K562 (cell line): Measurements from ENCODE around the gene PNPO. TPM values are rescaled to one million over a fixed set of nuclear protein-coding genes. Genes with fewer than 3 reads are reported as not detected.

Source experiments
- DDX20 ChIP-seq: fragments of 450-650 bp; IDR thresholded peaks from 2 replicates; pipeline ENCODE4 v1.6.1; 2016; ENCODE audit warnings: missing genetic modification characterization, low read depth, mild to moderate bottlenecking, missing compliant biosample characterization, moderate library complexity
- HDAC2 ChIP-seq: fragments of 450-650 bp; IDR thresholded peaks from 2 replicates; pipeline ENCODE4 v1.6.1; 2016; ENCODE audit warnings: mild to moderate bottlenecking
- HNRNPK ChIP-seq: fragments of 200-400 bp; formaldehyde crosslinking; IDR thresholded peaks from one replicate; pipeline ENCODE4 v1.6.1; 2018; ENCODE audit warnings: mild to moderate bottlenecking, low read depth, low read length; ENCODE audit not compliant: poor library complexity, severe bottlenecking
- KHSRP ChIP-seq: fragments of 450-650 bp; IDR thresholded peaks from 2 replicates; pipeline ENCODE4 v1.6.1; 2017
- KLF13 ChIP-seq: fragments of 450-650 bp; IDR thresholded peaks from 2 replicates; pipeline ENCODE4 v1.6.1; 2016; ENCODE audit warnings: missing genetic modification characterization, low read depth, mild to moderate bottlenecking, missing compliant biosample characterization, moderate library complexity, borderline replicate concordance
- RBM39 ChIP-seq: fragments of 200-400 bp; formaldehyde crosslinking; optimal IDR thresholded peaks from 2 replicates; pipeline ENCODE3; 2018; ENCODE audit warnings: low read depth, low read length
- SMAD3 ChIP-seq: fragments of 450-650 bp; formaldehyde crosslinking; conservative IDR thresholded peaks from 2 replicates; pipeline ENCODE4 v1.4.0; 2020; ENCODE audit warnings: mild to moderate bottlenecking
- TAF15 ChIP-seq: fragments of 200-400 bp; formaldehyde crosslinking; IDR thresholded peaks from 2 replicates; pipeline ENCODE4 v1.6.1; 2017; ENCODE audit warnings: mild to moderate bottlenecking, low read depth, low read length, moderate library complexity
- ZNF318 ChIP-seq, 2 experiments: fragments of 450-650 bp; IDR thresholded peaks; 2 replicates each; pipeline ENCODE4 v1.6.1; 2016; ENCODE audit warnings: mild to moderate bottlenecking in 2 of 2, borderline replicate concordance in 1 of 2, low read depth in 1 of 2, moderate library complexity in 1 of 2
- ZZZ3 ChIP-seq: fragments of 450-650 bp; IDR thresholded peaks from 2 replicates; pipeline ENCODE4 v1.6.1; 2016; ENCODE audit warnings: antibody characterized with exemption, mild to moderate bottlenecking, moderate library complexity
- polyA plus RNA-seq, 8 experiments: library from polyadenylated mRNA; depleted of rRNA in 4 of 8; stranded (reverse) in 5 of 8; unstranded in 3 of 8; fragments of >200 nt; fragmentation: Nextera tagmentation in 2 of 8; fragmentation: Illumina TruSeq in 1 of 8; extraction: Ambion mirVana in 2 of 8; extraction: Trizol in 1 of 8; gene quantifications; 2 replicates each; pipeline versions ENCODE4 v1.2.1 to v1.2.3, GENCODE V29; 2011 to 2014; ENCODE audit warnings: inconsistent platforms in 1 of 8, missing spikeins in 1 of 8
- total RNA-seq, 7 experiments: library from RNA; depleted of rRNA in 6 of 7; stranded (reverse); fragments of >200 nt in 6 of 7; fragmentation: Illumina TruSeq in 2 of 7; extraction: Trizol in 2 of 7; gene quantifications; 2 replicates each; pipeline versions ENCODE4 v1.2.1 to v1.2.3, GENCODE V29; 2011 to 2021; ENCODE audit warnings: low replicate concordance in 1 of 7
- TF ChIP-seq, protein P1 (sequence below): fragments of 450-650 bp; IDR thresholded peaks from 2 replicates; pipeline ENCODE4 v1.6.1; 2017; ENCODE audit warnings: antibody characterized with exemption
- TF ChIP-seq, protein P2 (sequence below): fragments of 150-350 bp; conservative IDR thresholded peaks from 2 replicates; pipeline ENCODE4 v1.6.1; 2014; ENCODE audit warnings: low read length

The PNPO gene
- total and polyA plus RNA-seq, 9 of the 15 experiments (the other 6 are each of a cell fraction or from before 2014, with no cell fraction given): 16.6 to 39.0 (median 27.4) TPM

GRCh38 chr17:47968836-47969235 is 27.5 kb downstream of the PNPO start (continued):
- TF ChIP-seq, protein P1, sequence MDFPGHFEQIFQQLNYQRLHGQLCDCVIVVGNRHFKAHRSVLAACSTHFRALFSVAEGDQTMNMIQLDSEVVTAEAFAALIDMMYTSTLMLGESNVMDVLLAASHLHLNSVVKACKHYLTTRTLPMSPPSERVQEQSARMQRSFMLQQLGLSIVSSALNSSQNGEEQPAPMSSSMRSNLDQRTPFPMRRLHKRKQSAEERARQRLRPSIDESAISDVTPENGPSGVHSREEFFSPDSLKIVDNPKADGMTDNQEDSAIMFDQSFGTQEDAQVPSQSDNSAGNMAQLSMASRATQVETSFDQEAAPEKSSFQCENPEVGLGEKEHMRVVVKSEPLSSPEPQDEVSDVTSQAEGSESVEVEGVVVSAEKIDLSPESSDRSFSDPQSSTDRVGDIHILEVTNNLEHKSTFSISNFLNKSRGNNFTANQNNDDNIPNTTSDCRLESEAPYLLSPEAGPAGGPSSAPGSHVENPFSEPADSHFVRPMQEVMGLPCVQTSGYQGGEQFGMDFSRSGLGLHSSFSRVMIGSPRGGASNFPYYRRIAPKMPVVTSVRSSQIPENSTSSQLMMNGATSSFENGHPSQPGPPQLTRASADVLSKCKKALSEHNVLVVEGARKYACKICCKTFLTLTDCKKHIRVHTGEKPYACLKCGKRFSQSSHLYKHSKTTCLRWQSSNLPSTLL: no peak
- no peak for TF ChIP-seq KHSRP
- TF ChIP-seq KLF13 (tag): no peak
- no peak for TF ChIP-seq ZNF318 (IDR thresholded peaks at IDR 0.05; ENCODE audit: borderline replicate concordance in 1 of 2, low read depth in 1 of 2)
- TF ChIP-seq TAF15: no peak
- TF ChIP-seq RBM39: no peak
- no peak for TF ChIP-seq DDX20
- TF ChIP-seq ZZZ3: no peak
- no peak for TF ChIP-seq HNRNPK
- TF ChIP-seq, protein P2, sequence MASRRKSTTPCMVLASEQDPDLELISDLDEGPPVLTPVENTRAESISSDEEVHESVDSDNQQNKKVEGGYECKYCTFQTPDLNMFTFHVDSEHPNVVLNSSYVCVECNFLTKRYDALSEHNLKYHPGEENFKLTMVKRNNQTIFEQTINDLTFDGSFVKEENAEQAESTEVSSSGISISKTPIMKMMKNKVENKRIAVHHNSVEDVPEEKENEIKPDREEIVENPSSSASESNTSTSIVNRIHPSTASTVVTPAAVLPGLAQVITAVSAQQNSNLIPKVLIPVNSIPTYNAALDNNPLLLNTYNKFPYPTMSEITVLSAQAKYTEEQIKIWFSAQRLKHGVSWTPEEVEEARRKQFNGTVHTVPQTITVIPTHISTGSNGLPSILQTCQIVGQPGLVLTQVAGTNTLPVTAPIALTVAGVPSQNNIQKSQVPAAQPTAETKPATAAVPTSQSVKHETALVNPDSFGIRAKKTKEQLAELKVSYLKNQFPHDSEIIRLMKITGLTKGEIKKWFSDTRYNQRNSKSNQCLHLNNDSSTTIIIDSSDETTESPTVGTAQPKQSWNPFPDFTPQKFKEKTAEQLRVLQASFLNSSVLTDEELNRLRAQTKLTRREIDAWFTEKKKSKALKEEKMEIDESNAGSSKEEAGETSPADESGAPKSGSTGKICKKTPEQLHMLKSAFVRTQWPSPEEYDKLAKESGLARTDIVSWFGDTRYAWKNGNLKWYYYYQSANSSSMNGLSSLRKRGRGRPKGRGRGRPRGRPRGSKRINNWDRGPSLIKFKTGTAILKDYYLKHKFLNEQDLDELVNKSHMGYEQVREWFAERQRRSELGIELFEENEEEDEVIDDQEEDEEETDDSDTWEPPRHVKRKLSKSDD: no peak
- TF ChIP-seq HDAC2: no peak
- no peak for TF ChIP-seq SMAD3
